PC-9 (cell line): ENCODE measurements around the gene PLCB3. TPM values are rescaled to one million over a fixed set of nuclear protein-coding genes. Genes with fewer than 3 reads are reported as not detected.
A peak's percentile ranks its signal among the peaks of the same experiment; 100 is the strongest.

Experiments used
- BruUV-seq: library from RNA; stranded (reverse); fragments of 400-500 nt; replicated peaks from 2 replicates; lab custom pipeline; 2021; lab: Mats Ljungman, UMichigan
- CTCF ChIA-PET: fragments of 300-600 bp; sonication (Branson Sonifier 250); formaldehyde crosslinking; loops from one replicate; lab custom pipeline; 2022; ENCODE audit warnings: antibody characterized with exemption; lab: Charles Lee
- POLR2A ChIA-PET: fragments of 300-600 bp; sonication (Branson Sonifier 250); formaldehyde crosslinking; loops from one replicate; lab custom pipeline; 2022; ENCODE audit warnings: antibody characterized with exemption; ENCODE audit not compliant: unreplicated experiment; lab: Charles Lee
- DNase-seq, 2 experiments: peaks; one replicate each; pipeline versions ENCODE4 v3.0.0 to v3.0.0-alpha.2; 2015 to 2022; ENCODE audit warnings: mixed read lengths in 1 of 2
- H2AFZ ChIP-seq: fragments of 200-600 bp; sonication (generic); 2 replicates; pipeline ENCODE4 v1.8.1; 2017; ENCODE audit warnings: antibody characterized with exemption
- H3F3A ChIP-seq: fragments of 200-600 bp; sonication (generic); 2 replicates; pipeline ENCODE4 v1.8.1; 2017; ENCODE audit warnings: antibody characterized with exemption, mild to moderate bottlenecking, low read depth; ENCODE audit not compliant: insufficient read depth
- H3K27ac ChIP-seq: fragments of 200-600 bp; sonication (generic); 2 replicates; pipeline ENCODE4 v1.6.1; 2016; ENCODE audit warnings: mixed run types
- H3K27me3 ChIP-seq: fragments of 200-600 bp; sonication (generic); 2 replicates; pipeline ENCODE4 v1.6.1; 2016; ENCODE audit warnings: low read depth, mixed run types; ENCODE audit not compliant: insufficient read depth
- H3K36me3 ChIP-seq: fragments of 200-600 bp; sonication (generic); 2 replicates; pipeline ENCODE4 v1.6.1; 2016; ENCODE audit warnings: low read depth, mixed run types
- H3K4me1 ChIP-seq: fragments of 200-600 bp; sonication (generic); replicated peaks from 2 replicates; pipeline ENCODE4 v1.6.1; 2016; ENCODE audit warnings: mixed run types; ENCODE audit not compliant: insufficient read depth
- H3K4me2 ChIP-seq: fragments of 200-600 bp; sonication (generic); 2 replicates; pipeline ENCODE4 v1.6.1; 2017; ENCODE audit warnings: mixed run types
- H3K4me3 ChIP-seq: fragments of 200-600 bp; sonication (generic); 2 replicates; pipeline ENCODE4 v1.6.1; 2016; ENCODE audit warnings: mixed run types
- H3K79me2 ChIP-seq: fragments of 200-600 bp; sonication (generic); 2 replicates; pipeline ENCODE4 v1.6.1; 2017; ENCODE audit warnings: low read depth, mixed run types
- H3K9me2 ChIP-seq: fragments of 200-600 bp; sonication (generic); 2 replicates; pipeline ENCODE4 v1.8.1; 2017; ENCODE audit warnings: mild to moderate bottlenecking; ENCODE audit not compliant: insufficient read depth
- H3K9me3 ChIP-seq: fragments of 200-600 bp; sonication (generic); 2 replicates; pipeline ENCODE4 v1.8.1; 2016; ENCODE audit warnings: low read depth; ENCODE audit not compliant: insufficient read depth
- H4K20me1 ChIP-seq: fragments of 200-600 bp; sonication (generic); 2 replicates; pipeline ENCODE4 v1.8.1; 2017; ENCODE audit not compliant: insufficient read depth
- CTCF ChIP-seq: fragments of 200-600 bp; sonication (generic); conservative IDR thresholded peaks from 2 replicates; pipeline ENCODE4 v1.6.1; 2017; ENCODE audit warnings: mixed run types, antibody characterized with exemption, mild to moderate bottlenecking, moderate library complexity
- EZH2 ChIP-seq: fragments of 200-600 bp; sonication (generic); IDR thresholded peaks from 2 replicates; pipeline ENCODE4 v1.8.0; 2017; ENCODE audit warnings: antibody characterized with exemption, low read depth
- intact Hi-C: fragments of 100-400 bp; cut with micrococcal nuclease; formaldehyde crosslinking; loops from one replicate; pipeline ENCODE4 v1.10.0; 2022; ENCODE audit not compliant: unreplicated experiment
- total RNA-seq: library from RNA; stranded (reverse); gene quantifications from 2 replicates; pipeline ENCODE4 v1.2.3, GENCODE V29; 2021

Gene PLCB3
- total RNA-seq, 1 experiment from 2014 or later, result 79.6 TPM

- intact Hi-C loops, result no loop called here
- POLR2A ChIA-PET, result no interaction called here
- Histone ChIP-seq H3K9me2 (no peaks in the 10 kb centered on the region), H3F3A (no peaks in the 10 kb centered on the region; the same call in 1 of the 2 replicates), H4K20me1 (no peaks in the 10 kb centered on the region), H3K4me2 (no peak overlapping the region), H3K27ac (no peak overlapping the region), H3K79me2 (no peaks in the 10 kb centered on the region), H3K4me3 (no peak overlapping the region), H2AFZ (no peak overlapping the region), H3K36me3 (no peaks in the 10 kb centered on the region), H3K27me3 (no peaks in the 10 kb centered on the region), H3K4me1 (peaks cover 2% of the 10 kb centered on the region; the same call in 1 of the 2 replicates), H3K9me3 (no peaks in the 10 kb centered on the region)
- no peak for TF ChIP-seq CTCF
- TF ChIP-seq EZH2, result no peak
- CTCF ChIA-PET, result no interaction called here
- peak in 1 of 2 experiments; percentile 10 for DNase-seq
- no TSS peak for BruUV-seq
These were observed 40.6 kb downstream of the PLCB3 start for GRCh38 chr11:64291752-64292459.

GRCh38 chr11:64292460-64293254, 41.3 kb downstream of the PLCB3 start:
- no peaks in the 10 kb centered on the region; the same call in 1 of the 2 replicates for H3F3A ChIP-seq
- H3K27me3 ChIP-seq, result no peaks in the 10 kb centered on the region
- TF ChIP-seq CTCF, result no peak
- TF ChIP-seq EZH2, result no peak
- peak in 1 of 2 experiments; percentile 10 for DNase-seq
- intact Hi-C loops, result no loop called here
- H3K4me2 ChIP-seq, result no peak overlapping the region
- no peak overlapping the region for H3K27ac ChIP-seq
- H2AFZ ChIP-seq, result no peak overlapping the region
- BruUV-seq, result no TSS peak
- H3K9me3 ChIP-seq, result no peaks in the 10 kb centered on the region
- H3K4me3 ChIP-seq, result no peak overlapping the region
- H3K36me3 ChIP-seq, result no peaks in the 10 kb centered on the region
- H3K4me1 ChIP-seq, result no peaks in the 10 kb centered on the region
- no peaks in the 10 kb centered on the region for H3K79me2 ChIP-seq
- no peaks in the 10 kb centered on the region for H3K9me2 ChIP-seq
- POLR2A ChIA-PET, result no interaction called here
- H4K20me1 ChIP-seq, result no peaks in the 10 kb centered on the region
- CTCF ChIA-PET, result interaction anchor here (0.8 to 1.1 kb wide), 2 partner anchors 16 to 21 kb away, joined by 4 to 5 read pairs; no protein-coding TSS in a partner anchor

GRCh38 chr11:64294774-64295173, 43.4 kb downstream of the PLCB3 start:
- Histone ChIP-seq H3K27ac (no peak overlapping the region), H3K36me3 (no peaks in the 10 kb centered on the region), H3K4me1 (no peaks in the 10 kb centered on the region), H3K27me3 (no peaks in the 10 kb centered on the region), H2AFZ (no peak overlapping the region), H3K9me3 (no peaks in the 10 kb centered on the region), H4K20me1 (no peaks in the 10 kb centered on the region), H3F3A (no peaks in the 10 kb centered on the region; the same call in 1 of the 2 replicates), H3K79me2 (no peaks in the 10 kb centered on the region), H3K4me2 (no peak overlapping the region), H3K9me2 (no peaks in the 10 kb centered on the region), H3K4me3 (no peak overlapping the region)
- ChIA-PET POLR2A (no interaction called here), CTCF (interaction anchor here (0.6 to 0.7 kb wide), 2 partner anchors 10 to 217 kb away, joined by 3 to 7 read pairs; no protein-coding TSS in a partner anchor)
- peak in 1 of 2 experiments; percentile 11 for DNase-seq
- BruUV-seq, result no TSS peak
- intact Hi-C loops, result no loop called here
- no peak for TF ChIP-seq EZH2
- TF ChIP-seq CTCF, result no peak
